Right ventricle myocardium superior (tissue), 1 donor: ENCODE measurements around the gene KRT6C. TPM values are rescaled to one million over a fixed set of nuclear protein-coding genes. Genes with fewer than 3 reads are reported as not detected.
A peak's percentile ranks its signal among the peaks of the same experiment; 100 is the strongest.

ENCODE experiments used
- ATAC-seq: fragments of 200-7000 bp; cut with Tn5 transposase; one replicate; pipeline ENCODE4 v1.9.1; 2020; ENCODE audit warnings: mild to moderate bottlenecking; ENCODE audit not compliant: poor library complexity
- DNase-seq: peaks from one replicate; pipeline ENCODE4 v3.0.0-alpha.2; 2020
- intact Hi-C: fragments of 100-400 bp; cut with DNase I; formaldehyde crosslinking; loops from one replicate; pipeline ENCODE4 v1.11.2; 2022
- total RNA-seq: library from RNA; stranded (reverse); fragmentation: NEBNext Ultra II Directional; extraction: Animal tissue kit (Norgen Biotek cat#: 25700); gene quantifications from one replicate; pipeline ENCODE4 v1.2.1, GENCODE V29; 2021
- donor health status: DM: no; HTN: yes; CAD: no; lungs with severe emphysema.

The KRT6C gene
- total RNA-seq, 1 donor from 2014 or later = not detected

GRCh38 chr12:52441320-52441911, 32.2 kb downstream of the KRT6C start:
- ATAC-seq = no peak
- intact Hi-C loops = no loop called here

DNA sequence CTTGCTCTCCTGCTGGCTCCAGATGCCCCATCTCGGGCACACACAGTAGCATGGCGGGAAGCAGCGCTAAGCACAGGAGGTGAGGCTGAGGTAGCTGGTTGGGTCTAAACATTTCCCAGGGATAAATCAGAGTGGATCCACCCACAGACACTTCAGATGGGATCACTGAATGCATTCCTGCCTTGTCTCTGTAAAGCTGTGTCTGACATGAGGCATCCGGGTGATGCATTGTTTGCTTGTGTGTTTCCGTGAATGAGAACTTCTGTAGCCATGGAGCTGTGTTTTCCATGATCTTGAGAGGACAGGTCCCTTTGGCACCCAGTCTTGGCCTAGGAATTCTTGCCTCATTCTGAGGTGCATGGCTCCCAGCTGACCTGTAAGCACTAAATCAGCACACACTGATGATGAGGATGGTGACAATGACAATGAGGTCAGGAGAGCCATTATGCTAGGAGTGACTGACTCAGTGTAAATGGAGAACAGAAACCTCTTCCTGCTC, 32.7 kb downstream of the KRT6C start:
- intact Hi-C loops = no loop called here
- ATAC-seq (peak; percentile 20), DNase-seq (no peak)

More at GRCh38 chr12:52441320-52441911, 32.2 kb downstream of the KRT6C start:
- DNase-seq = no peak

DNA sequence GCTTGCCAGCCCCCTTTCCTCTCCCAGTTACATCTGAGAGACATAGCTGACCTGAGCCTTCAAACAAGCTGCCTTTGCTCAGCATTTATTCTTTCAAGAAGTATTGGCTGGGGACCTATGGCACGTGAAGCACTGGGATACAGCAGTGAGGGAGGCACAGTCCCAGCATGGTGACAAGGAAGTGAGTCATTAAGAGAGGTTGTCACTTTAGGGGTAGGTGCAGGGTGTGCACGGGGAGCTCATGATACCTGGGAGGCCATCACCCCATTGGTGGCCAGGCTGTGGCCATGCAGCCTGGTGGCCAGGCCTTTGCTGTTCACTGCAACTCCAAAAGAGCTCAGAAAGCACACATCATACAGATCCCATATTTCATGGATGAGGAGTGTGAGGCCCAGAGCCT, 33.8 kb downstream of the KRT6C start:
- DNase-seq (no peak), ATAC-seq (no peak)
- intact Hi-C loops = no loop called here

- ATAC-seq (no peak), DNase-seq (no peak)
- intact Hi-C loops = no loop called here
Measured at GRCh38 chr12:52439420-52439819, 34.2 kb downstream of the KRT6C start.

GRCh38 chr12:52438305-52439301, 35.0 kb downstream of the KRT6C start:
- ATAC-seq = no peak
- DNase-seq = no peak
- intact Hi-C loops = no loop called here

DNA sequence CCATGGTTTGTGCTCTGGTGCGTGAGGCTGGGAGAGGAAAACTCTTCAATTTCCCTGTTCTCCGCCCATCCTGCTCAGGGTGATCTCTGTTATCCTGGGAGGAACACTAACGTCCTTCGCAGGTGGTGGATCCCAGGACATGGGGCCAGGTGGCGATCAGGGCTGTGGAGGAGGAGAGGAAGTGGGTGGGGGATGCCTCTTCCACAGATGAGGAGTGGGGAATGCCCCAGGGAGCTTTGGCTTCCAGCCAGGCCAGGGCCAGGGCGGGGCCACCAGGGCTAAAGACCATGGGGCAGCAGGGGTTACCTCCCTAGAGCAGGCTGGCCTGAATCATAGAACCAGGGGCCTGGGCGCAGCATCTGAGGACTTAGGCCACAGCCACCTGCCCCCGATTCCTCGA, 36.1 kb downstream of the KRT6C start:
- ATAC-seq (no peak), DNase-seq (no peak)
- intact Hi-C loops = no loop called here

- intact Hi-C loops = no loop called here
- DNase-seq (no peak), ATAC-seq (no peak)
Measured at GRCh38 chr12:52436828-52437474, 36.7 kb downstream of the KRT6C start.

- DNase-seq = no peak
- ATAC-seq = no peak
- intact Hi-C loops = no loop called here
Measured at GRCh38 chr12:52436000-52436827, 37.4 kb downstream of the KRT6C start.

GRCh38 chr12:52435659-52435999, 38.0 kb downstream of the KRT6C start:
- DNase-seq = no peak
- intact Hi-C loops = no loop called here
- ATAC-seq = no peak

DNA sequence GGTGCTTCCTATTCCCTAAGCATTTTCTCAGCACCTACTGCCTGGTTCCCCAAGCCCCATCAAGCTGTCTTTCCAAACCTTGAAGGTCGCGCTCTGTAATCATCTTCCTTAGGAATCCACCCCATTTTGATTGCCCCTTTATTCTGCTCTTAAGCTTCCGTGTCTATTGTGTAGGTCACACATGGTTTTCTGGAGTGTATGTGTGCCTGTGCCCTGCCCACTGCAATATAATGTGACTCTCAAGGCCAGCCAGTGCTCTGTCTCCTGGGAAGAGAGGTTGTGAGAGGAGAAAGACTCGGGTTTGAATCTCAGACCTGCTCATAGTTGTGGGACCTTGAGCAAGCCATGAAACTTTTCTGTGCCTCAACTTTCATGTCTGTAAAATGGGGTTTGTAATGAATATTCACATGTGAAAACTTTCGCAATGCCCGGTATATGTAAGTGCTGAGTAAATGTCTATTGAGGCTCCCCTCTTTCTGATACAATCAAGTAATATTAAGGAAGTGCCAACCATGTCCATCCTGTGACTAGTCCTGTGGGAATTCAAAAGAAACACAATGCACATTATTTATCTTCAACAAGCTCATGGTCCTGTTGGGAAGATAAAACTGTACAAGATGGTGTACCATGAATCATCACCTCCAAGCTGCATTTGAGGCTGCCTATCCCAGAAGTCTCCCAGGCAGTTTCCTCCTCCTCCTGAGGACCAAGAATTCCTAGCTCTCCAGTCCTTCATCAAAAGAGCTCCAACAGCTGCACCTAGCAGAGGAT, 38.7 kb downstream of the KRT6C start:
- no peak for ATAC-seq
- DNase-seq = no peak
- intact Hi-C loops = no loop called here

DNA sequence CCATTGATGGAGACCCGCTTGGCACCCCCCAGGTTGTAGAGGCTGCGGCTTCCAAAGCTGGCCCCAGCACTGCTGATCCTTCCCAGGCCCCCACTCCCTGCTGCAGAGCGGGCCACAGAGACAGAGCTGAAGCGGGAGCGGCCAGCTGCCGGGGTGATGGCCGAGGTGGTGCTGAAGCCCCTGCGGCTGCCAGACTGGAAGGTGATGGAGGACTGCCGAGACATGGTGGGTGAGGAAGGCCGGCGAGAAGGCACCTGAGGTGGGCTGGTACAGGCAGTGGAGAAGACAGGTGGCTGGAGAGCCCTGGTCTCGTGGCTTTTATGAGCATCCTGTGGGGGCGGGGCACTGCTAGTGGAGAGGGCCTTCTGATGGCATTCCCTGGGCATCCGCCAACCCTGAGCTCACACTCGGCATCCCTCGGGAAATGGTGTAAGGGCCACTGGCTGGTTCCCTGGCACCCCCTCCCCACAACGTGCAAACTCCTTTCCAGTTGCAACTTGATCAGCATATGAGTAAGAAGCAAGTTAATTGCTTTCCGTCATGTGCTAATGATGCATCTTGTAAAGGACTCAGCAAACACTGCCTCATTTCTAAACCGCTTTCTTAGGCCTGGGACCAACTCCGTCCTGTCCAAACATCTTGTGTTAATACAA, 39.4 kb downstream of the KRT6C start, which contains the start of gene KRT75:
KRT75 (minus strand) TSS at position 291 of the 653 bp plus-strand sequence; CDS start at position 224, 67 bp downstream.
- ATAC-seq = no peak
- DNase-seq = no peak
- intact Hi-C loops = no loop called here

DNA sequence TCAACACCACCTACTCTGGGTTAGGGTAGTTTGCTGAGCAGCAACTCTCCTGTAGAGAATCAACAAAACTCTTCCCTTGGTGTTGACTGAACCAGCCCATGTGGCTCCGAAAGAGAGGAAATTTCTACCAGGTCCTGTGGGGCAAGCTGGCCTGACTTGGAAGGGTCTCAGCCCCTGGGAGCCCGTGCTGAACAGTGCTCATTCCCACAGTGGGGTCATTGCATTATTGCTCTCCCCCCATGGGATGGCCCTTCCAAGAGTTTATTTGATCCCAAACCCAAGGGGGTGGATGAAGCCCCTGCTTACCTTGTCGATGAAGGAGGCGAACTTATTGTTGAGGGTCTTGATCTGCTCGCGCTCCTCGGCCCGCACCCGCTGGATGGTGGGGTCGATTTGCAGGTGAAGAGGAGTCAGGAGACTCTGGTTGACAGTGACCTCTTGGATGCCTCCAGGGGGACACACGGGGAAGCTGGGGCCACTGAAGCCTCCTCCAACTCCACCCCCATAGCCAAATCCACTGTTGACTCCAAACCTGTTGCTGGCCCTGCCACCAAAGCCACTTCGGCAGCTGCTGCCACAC, 40.0 kb downstream of the KRT6C start:
- DNase-seq = no peak
- ATAC-seq = no peak
- intact Hi-C loops = no loop called here

GRCh38 chr12:52432559-52433207, 40.9 kb downstream of the KRT6C start:
- intact Hi-C loops = no loop called here
- ATAC-seq = no peak
- no peak for DNase-seq

GRCh38 chr12:52428121-52428520, 45.5 kb downstream of the KRT6C start:
- ATAC-seq (no peak), DNase-seq (no peak)
- intact Hi-C loops = no loop called here

- DNase-seq (no peak), ATAC-seq (no peak)
- intact Hi-C loops = no loop called here
Measured at GRCh38 chr12:52427083-52427482, 46.5 kb downstream of the KRT6C start.

DNA sequence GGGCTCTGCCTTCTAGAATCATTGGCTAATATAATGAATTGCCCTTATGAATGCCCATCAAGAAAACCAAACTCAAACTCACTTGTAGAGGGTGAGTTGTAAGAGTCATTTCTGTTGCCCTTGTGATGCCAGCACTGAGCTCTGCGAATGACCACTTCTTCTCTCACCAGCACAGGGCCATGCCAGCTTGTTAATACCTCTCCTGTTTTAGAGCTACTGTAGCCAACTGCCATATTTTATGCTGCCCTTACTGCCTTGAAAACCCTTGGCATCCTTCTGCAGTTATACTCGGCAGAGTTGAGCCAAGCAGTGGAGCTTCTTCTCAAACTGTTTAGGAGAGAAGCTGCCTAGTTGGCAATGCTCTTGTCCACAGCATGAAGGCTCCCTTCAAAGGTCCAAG, 47.6 kb downstream of the KRT6C start:
- DNase-seq (no peak), ATAC-seq (no peak)
- intact Hi-C loops = no loop called here

GRCh38 chr12:52425466-52425865, 48.1 kb downstream of the KRT6C start:
- intact Hi-C loops = no loop called here
- ATAC-seq = no peak
- DNase-seq = no peak
